NK-92 (cell line): ENCODE data around the gene ZNF883.
"Not testable (repeated sequence)": the region's sequence is repeated elsewhere in the genome, so short reads cannot be mapped to it uniquely, and the experiment has no call there.

Experiments used
- DNase-seq: peaks from one replicate; lab custom pipeline; 2025; ENCODE audit not compliant: unreplicated experiment; lab: John Stamatoyannopoulos, UW

ZNF883 gene

DNA sequence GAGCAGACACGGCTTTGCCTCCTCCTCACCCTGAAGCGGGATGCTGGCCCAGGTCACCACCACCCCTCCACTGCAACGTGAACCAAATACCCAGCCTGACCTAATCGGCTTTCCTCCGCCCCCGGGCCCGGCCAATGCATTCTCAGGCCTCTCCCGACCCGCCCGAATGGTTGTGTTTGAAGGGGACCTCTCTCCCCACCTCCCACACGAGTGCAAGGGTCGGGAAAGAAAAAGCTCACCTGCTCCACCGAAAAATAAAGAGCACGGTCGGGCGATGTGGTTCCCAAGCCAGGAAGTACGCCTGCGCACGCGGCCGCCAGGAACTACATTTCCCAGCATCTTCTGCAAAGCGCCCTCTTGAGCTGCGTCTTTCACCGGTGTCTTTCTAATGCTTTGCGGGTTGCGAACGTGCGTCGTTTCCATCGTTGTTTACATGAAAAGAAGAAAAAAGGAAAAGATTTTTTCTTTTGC, at the start of gene ZNF883:
ZNF883 (minus strand) TSS at position 282 of the 471 bp plus-strand sequence.
- no peak for DNase-seq

DNA sequence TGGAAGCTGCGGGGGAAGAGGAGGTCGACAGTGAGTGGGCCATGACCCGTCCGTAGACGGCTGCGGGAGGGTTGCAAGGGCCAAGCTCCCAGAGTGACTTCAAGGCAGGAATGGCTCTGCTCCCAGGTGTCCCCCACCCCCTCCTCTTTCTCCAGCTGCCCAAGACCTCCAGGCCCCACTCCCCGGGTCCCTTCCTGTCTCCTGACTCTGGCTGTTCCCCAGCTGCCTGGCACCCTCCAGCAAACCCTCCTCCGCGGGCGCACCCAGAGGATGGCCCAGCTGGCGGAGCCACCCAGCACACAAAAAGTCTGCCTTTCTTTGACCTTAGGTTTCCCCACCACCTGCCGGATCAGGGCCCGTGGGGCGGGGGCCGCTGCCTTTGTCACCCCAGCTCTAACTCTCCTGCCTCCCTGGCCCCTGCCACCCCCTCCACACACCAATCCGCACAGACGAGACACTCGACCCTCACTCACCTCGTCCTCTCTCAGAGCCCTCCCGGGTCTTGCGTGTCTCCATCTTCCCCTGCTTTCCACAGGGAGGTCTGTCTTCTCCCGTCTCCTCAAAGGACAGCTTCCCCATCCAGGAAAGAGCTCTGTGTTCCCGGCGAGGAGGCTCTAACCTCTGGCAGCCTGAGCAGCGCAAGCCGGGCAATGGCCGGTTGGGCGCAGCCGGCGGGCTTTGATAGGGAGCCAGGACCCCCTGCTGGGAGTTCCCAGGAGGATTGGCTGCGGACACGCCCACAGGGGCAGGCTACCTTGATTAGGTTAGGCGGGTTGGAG, 49.3 kb upstream of the ZNF883 start:
- not testable (repeated sequence) for DNase-seq

- not testable (repeated sequence) for DNase-seq
Measured at GRCh38 chr9:113059581-113060284, 47.7 kb upstream of the ZNF883 start.

DNA sequence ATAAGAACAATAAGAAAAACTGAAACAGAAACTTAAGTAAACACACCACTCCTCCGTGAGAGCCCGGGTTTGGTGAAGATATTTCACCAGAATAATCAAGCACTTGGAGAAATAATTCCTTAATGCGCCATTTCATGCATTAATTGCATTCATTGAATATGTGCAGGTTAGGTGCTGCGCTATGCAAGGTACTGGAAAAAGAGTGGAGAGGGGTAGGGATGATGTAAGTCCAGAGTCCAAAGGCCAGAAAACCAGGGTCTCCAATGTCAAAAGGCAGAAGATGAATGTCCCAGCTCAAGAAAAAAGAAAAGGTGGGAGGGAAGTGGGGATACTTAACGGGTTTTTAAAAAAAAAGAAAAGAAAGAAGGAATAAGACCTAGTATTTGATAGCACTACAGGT, 45.2 kb upstream of the ZNF883 start:
- DNase-seq: no peak

DNA sequence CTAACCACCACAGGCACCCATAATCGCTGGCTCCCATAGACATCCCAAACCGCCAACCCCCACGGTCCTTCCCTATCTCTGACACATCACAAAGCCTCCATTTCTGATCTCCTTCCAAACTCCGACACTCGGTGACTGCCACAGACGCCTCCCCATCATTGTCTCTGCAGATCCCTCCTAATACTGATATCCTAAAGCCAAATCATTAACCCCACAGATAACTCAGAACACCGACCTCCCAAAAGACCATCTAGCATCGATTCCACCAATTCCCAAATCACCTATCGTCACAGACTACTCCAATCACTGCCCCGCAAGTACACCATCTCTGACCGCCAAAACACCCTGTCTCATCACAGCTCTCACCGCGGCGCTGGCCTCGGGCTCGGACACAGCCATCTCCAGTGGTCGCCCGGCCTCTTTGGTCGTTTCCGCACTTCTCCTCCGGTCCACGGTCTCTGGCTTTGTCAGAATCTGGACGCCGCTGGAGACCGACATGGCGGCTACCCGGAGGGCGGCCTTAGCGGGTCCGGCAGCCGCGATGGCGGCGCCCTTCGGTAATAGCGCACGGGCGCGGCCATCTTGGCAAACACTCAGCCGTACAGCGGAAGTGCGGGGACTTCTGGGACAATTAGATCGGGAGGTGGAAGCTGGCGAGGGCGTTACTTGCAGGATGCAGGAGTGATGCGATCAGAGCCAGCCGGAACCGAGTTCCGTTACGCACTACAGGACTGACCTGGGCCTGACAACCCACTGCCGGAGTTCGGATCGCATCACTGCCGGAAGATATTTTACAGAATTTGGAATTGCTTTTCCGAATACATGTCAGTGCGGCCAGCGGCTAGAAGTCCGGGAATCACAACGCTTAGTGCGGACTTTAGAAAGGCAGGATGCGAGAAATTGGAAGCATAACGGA, 44.5 kb upstream of the ZNF883 start, which contains the start of gene ZFP37:
ZFP37 (minus strand) TSS at position 534 of the 916 bp plus-strand sequence; CDS start at position 498, 36 bp downstream.
- no peak for DNase-seq

DNA sequence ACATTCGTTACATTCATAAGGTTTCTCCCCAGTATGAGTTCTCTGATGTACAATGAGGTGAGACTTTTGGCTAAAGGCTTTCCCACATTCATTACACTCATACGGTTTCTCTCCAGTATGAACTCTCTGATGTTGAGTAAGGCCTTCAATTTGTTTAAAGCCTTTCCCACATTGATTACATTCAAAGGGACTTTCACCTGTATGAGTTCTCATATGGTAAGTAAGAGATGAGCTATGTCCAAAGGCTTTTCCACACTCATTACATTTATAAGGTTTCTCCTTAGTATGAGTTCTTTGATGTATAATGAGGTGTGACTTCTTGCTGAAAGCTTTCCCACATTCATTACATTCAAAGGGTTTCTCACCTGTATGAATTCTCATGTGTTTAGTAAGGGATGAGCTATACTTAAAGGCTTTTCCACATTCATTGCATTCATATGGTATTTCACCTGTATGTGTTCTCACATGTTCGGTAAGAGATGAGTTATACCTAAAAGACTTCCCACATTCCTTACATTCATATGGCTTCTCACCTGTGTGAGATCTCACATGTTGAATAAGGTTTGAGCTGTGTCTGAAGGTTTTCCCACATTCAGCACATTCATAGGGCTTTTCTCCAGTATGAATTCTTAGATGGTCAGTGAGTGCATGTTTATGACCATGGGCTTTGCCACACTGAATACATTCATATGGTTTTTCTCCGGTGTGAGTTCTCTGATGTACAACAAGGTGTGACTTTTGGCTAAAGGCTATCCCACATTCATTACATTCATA, 31.1 kb upstream of the ZNF883 start:
- no peak for DNase-seq

DNA sequence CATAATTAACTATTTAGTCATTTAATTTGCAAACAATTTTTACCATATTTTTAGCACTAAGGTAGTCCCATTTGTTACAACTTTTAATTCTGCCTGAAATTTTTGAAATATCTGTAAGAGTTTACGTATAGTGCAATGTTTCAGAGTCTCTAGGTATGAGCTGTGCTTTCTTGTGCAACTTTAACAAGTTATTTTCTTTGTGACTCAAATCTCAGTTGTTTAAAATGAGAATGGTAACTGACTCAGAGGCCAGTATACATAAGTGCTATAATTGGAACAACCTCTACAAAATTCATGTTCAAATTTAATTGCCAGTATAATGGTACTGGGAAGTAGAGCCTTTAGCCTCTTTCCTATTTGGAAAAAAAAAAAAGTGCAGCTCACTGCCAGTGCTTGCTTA, 14.2 kb upstream of the ZNF883 start:
- no peak for DNase-seq

GRCh38 chr9:113018247-113018646, 6.3 kb upstream of the ZNF883 start:
- no peak for DNase-seq

GRCh38 chr9:113012492-113012891, 500 bp upstream of the ZNF883 start:
- no peak for DNase-seq

GRCh38 chr9:113005777-113006176, 6.2 kb downstream of the ZNF883 start:
- no peak for DNase-seq

DNA sequence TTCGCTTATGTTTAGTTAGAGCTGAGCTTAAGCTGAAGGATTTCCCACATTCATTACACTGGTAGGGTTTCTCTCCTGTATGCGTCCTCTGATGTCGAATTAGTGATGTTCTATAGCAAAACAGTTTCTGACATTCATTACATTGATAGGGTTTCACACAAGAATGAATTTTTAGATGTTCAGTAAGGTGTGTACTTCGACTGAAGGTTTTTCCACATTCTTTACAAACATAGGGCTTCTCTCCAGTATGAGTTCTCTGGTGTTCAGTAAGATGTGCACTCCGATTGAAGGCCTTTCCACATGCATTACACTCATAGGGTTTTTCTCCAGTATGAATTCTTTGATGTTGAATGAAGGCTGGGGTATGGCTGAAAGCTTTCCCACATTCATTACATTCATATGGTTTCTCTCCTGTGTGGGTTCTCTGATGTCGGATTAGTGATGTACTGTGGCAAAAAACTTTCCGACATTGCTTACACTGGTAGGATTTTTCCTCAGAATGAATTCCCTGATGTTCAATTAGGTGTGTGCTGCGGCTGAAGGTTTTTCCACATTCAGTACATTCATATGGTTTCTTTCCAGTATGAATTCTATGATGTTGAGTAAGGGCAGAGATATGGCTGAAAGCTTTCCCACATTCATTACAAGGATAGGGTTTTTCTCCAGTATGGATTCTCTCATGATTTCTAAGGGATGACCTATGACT, 14.6 kb downstream of the ZNF883 start:
- no peak for DNase-seq

GRCh38 chr9:112971415-112971814, 40.6 kb downstream of the ZNF883 start:
- DNase-seq: no peak

- DNase-seq: no peak
Measured at GRCh38 chr9:112970939-112971338, 41.1 kb downstream of the ZNF883 start.

DNA sequence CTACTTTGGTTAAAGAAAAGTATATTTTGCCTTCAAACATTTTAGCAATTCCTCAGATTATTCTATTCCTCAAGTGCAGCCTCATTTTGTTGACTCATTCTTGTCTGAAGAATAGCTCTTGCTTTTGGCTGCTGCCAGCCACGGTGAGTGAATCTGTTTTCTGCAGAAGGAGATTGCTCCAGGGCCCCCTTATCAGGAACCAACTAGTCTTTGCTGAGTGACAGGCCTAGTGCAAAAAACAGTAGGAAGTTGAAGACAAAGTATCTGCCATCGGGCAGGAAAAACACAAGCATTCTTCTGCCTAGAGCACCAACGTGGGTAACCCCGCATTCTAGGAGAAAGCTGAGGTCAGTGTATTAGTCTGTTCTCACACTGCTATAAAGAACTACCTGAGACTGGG, 42.3 kb downstream of the ZNF883 start:
- no peak for DNase-seq

- DNase-seq: no peak
Measured at GRCh38 chr9:112955550-112955949, 56.4 kb downstream of the ZNF883 start.

DNA sequence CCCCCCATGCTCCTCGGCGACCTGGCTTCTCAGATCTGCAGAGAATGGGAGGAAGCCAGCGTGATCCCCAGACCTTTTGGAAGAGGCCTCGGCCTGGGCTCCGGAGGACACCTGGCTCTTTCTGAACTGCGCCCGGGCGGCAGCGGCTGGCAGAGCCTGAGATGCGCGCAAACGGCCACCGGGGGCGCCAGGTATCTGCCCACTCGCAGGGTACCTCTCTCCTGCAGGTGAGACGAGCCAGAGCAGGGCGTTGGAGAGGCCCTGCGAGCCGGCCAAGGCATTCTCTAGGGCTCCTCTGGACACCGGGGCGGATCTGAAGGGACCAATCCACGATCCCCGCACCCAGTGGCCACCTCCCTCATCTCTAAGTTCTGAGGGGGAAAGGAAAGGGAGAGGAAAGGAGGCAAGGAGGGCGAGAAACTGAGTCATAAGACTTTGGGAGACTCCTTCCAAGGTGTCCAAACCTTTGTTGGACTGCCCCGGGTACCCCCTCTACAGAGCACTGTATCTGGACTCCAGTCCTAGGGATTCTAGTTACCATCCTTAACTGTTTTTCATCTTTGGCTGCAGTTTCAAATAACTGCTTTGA, 66.3 kb downstream of the ZNF883 start:
- DNase-seq: no peak

- DNase-seq: no peak
Measured at GRCh38 chr9:112939418-112939817, 72.6 kb downstream of the ZNF883 start.

- DNase-seq: no peak
Measured at GRCh38 chr9:112933696-112934095, 78.3 kb downstream of the ZNF883 start.

- DNase-seq: no peak
Measured at GRCh38 chr9:112925058-112925641, 86.8 kb downstream of the ZNF883 start.
